Posterior cingulate gyrus (tissue), 11 donors: ENCODE data around the gene KRTAP4-9.
"Not testable (repeated sequence)": the region's sequence is repeated elsewhere in the genome, so short reads cannot be mapped to it uniquely, and the experiment has no call there.

Experiments used
- DNase-seq, 10 donors: peaks; one replicate each; pipeline versions ENCODE4 v3.0.0 to v3.0.0-alpha.2; 2020 to 2021; ENCODE audit warnings: mixed read lengths in 3 of 10
- intact Hi-C: fragments of 100-400 bp; cut with DNase I; formaldehyde crosslinking; loops from one replicate; pipeline ENCODE4 v1.15.1; 2023

KRTAP4-9 gene

DNA sequence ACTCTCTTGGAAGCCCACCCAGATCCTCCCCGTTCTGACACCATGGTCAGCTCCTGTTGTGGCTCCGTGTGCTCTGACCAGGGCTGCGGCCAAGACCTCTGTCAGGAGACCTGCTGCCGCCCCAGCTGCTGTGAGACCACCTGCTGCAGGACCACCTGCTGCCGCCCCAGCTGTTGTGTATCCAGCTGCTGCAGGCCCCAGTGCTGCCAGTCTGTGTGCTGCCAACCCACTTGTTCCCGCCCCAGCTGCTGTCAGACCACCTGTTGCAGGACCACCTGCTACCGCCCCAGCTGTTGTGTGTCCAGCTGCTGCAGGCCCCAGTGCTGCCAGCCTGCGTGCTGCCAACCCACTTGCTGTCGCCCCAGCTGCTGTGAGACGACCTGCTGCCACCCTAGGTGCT lies at the start of gene KRTAP4-9:
KRTAP4-9 (plus strand) TSS at position 43 of the 400 bp plus-strand sequence; CDS start at position 43, 0 bp downstream.
- intact Hi-C loops: not testable (repeated sequence)
- DNase-seq: peak in 1 of 10 donors; percentile 69

DNA sequence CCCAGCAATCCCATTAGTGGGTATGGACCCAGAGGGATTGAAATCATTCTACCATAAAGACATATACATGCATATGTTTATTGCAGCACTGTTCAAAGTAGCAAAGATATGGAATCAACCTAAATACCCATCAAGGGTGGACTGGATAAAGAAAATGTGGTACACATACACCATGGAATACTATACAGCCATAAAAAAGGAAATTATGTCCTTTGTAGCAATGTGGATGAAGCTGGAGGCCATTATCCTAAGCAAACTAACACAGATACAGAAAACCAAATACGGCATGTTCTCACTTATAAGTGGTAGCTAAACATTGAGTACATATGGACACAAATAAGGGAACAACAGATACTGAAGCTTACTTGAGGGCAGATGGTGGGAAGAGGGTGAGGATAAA lies 47.6 kb upstream of the KRTAP4-9 start:
- intact Hi-C loops: no loop called here
- no peak for DNase-seq

DNA sequence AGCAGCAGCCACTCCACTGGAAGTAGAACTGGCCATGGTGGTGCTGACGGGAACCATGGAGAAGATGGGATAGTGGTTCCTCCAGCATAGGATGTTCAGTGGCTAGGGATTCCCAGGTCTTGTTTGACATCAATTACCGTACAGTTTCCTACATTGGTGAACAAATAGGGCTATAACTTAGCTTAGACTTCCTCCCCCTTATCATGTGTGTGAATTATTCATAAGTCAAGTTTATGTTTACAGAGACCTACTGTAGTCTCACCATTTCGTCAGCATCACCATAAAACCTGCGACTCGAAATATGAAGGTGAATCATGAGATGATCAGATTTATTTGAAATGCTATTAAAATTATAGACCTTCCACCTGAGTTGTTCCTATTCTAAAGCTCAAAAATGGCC lies 46.4 kb upstream of the KRTAP4-9 start:
- intact Hi-C loops: no loop called here
- no peak for DNase-seq

DNA sequence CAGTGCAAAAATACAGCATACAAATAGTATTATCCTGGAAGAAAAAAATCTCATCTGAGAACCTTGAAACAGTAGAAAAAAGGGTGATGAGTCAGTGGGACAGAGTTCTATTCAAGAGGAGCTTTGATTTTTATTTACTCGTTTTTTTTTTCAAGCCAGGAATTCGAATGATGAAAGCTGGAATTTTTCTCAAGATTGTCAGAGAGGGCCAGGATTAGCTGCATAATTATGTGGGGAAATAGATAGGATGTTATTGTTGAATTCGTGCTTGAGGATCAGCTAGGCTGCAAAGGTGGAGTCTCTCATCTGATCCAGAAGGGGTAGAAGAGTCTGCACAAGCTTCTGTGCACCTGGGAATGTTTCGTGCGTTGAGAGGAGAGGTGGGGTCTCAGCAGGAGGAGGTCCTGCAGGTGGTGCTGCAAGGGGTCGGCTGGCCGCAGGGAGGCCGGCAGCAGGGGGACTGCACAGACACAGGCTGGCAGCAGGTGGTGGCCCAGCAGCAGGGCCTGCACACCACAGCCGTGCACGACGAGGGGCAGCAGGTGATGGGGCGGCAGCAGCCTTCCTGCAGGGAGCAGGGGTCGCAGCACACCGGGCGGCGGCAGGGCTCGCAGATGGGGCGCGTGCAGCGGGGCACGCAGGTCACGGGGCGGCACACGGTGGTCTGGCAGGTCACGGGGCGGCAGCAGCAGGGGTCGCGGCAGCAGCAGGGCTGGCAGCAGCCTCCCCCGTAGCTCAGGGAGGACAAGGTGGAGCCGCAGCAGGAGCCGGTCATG lies 45.7 kb upstream of the KRTAP4-9 start:
- DNase-seq, intact Hi-C loops: not testable (repeated sequence)

DNA sequence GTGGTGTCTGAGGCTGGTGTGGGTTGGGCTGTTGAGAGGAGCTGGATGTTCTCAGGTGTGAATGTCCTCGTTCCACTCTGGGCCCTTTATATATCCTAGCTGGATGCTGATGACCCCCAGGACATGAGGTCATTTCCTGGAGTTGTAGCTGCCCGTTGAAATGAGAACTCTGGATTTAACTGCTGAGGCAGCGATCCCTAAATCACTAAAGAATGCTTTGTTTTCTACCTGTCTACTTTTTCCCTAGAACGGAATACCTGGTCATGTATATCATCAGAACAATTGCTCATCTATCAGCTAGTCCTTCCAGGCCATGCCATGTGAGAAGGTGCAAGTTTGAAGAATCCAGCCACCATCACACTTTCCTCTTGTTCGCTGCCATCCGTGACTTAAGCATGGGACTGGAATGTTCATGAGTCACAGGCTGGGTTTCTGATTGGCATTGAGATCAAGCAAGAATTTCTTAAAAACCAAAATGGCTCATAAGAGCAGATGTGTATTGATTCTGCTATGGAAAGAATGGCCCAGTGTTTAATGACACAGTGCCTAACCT lies 45.1 kb upstream of the KRTAP4-9 start, which contains the start of gene KRTAP2-3:
KRTAP2-3 (minus strand) TSS at position 63 of the 553 bp plus-strand sequence. CDS start 64 bp downstream, outside the sequence.
- no peak for DNase-seq

DNA sequence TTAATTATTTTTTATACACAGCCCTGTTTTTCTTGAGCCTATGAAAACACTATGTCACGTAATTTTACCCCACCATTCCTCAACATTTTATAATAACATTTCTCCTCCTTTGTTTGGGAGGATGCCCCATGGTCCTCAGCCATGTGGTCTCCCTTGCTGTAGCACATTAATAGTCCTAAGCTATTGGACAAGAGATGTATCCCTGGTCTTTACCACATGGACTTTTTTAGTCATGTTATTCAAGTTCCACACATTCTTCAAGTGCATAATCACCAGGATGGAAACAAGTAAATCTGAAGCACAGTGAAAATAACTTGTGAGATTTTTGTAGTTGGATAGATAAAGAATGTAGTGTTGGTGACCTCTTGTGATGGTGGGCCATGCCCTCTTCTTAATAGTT lies 43.2 kb upstream of the KRTAP4-9 start:
- intact Hi-C loops: no loop called here
- DNase-seq: no peak

More for the DNA sequence above, 45.1 kb upstream of the KRTAP4-9 start, which contains the start of gene KRTAP2-3:
- intact Hi-C loops: no loop called here

DNA sequence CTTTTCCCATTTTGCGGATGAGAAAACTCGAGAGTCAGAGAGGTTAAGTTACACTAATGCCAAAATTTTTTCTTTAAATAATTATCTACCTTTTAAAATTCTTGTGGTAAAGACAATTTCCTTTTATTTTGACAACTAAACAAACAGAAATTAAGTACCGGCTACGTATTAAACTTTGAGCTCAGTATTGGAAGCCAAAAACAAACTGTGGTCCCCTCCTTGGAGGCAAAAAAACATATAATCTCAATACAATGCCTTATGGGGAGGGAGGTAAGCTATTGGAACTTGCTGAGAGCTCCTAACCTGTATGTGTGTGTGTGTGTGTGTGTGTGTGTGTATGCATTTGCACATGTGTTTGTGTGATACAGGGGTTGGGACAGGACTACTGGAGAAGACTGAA lies 41.7 kb upstream of the KRTAP4-9 start:
- no peak for DNase-seq
- intact Hi-C loops: no loop called here

DNA sequence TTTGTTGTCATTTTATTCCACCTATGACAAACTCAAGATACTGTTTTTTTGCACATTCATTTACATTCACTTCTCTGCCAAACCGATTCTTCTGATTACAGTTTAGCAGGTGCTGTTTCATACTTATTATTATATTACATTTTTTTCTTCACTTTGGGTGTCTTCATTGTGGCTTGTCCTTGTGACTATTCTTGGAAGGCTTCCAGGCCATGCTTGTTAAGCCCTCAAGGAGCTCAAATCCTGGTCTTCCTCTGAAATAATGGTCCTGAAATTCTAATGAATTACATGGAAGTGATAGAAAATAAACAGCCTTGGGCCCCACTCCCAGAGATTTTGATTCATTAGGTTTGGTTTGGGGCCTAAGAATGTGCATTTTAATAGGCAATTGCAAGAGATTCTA lies 40.9 kb upstream of the KRTAP4-9 start:
- intact Hi-C loops: no loop called here
- no peak for DNase-seq

DNA sequence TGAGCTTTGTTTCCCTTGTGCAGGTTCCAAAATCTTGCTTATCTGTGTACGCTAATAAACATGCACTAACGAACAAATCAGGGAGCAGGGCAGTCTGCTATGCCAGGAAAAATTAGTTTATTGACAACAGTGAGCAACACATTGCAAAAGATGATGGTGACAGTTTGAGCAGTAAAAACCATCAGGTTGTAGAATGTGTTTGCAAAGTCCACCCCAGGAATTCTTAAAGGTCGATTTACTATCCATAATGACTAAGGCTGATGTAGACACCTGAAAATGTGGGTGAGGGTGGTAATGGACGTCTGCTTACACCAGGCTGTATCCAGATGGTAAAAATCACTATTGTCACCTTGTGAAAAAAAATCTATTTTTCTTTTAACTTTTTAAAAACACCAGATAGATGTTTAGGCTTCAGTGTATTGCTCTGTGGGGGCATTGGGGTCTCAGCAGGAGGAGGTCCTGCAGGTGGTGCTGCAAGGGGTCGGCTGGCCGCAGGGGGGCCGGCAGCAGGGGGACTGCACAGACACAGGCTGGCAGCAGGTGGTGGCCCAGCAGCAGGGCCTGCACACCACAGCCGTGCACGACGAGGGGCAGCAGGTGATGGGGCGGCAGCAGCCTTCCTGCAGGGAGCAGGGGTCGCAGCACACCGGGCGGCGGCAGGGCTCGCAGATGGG lies 40.0 kb upstream of the KRTAP4-9 start:
- intact Hi-C loops, DNase-seq: not testable (repeated sequence)

DNA sequence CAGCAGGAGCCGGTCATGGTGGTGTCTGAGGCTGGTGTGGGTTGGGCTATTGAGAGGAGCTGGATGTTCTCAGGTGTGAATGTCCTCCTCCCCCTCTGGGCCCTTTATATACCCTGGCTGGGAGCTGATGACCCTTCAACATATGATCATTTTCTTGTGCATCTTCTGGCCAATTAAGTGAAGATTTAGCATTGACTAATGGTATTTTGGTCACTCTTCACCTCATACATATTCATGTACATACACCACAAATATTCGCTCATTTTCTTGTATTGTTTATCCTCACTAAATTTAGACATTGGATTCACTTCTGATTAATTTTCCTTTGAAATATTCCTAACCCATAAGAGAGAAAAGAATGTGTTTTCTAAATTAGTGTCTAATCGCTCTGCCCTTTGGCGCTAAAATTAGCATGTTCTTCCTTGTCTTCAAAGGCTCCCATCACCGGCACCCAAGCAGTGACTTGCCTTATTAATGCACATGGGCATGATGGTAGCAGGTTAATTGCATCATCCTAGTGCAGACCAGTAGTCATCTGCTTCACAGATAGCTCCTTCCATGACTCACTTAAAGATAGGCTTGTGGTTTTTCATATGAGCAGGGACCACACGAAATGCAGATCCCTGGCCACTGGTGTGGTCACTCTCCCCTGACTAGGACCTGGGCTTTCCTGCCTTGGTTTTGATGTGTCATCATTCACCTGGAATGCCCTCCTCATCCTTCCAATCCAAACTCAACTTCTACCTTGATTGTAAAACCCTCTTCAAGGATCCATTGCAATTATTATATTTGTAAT lies 39.2 kb upstream of the KRTAP4-9 start, which contains the start of gene KRTAP2-4:
KRTAP2-4 (minus strand) TSS at position 51 of the 796 bp plus-strand sequence; CDS start at position 17, 34 bp downstream.
- no peak for DNase-seq

DNA sequence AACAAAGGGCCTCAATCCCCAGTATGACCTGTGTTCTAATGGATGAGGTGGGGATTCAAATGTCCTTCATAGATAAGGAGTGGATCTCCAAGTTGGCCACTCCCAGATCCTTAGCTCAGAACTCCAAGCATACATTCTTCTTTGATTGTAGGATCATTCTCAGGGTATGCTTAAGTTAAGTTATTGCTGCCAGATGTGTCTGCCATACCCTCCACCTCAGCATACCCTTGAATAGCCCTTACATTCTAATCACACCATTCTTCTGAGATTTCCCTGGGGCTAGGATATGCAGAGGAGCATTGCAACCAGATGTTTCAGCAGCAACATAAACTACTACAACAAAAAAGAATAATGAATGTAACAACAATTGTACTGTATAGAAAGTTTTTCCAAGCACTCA lies 37.9 kb upstream of the KRTAP4-9 start:
- intact Hi-C loops: no loop called here
- no peak for DNase-seq

More for the DNA sequence above, 39.2 kb upstream of the KRTAP4-9 start, which contains the start of gene KRTAP2-4:
- intact Hi-C loops: no loop called here

DNA sequence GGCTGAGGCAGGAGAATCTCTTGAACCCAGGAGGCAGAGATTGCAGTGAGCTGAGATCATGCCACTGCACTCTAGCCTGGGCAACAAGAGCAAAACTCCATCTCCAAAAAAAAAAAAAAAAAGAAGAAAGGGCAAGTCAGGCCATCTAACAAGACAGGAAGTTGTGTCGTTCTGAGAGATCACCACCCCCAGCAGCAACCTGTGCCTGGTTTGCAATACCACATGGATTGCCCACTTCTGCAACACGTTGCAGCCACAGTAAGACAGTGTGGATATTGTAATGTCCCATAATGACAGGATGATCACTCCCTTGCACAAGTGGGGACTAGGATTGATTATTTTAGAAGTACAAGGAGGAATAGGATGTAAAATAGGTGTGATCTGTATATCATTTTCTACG lies 36.2 kb upstream of the KRTAP4-9 start:
- DNase-seq: no peak
- intact Hi-C loops: no loop called here

DNA sequence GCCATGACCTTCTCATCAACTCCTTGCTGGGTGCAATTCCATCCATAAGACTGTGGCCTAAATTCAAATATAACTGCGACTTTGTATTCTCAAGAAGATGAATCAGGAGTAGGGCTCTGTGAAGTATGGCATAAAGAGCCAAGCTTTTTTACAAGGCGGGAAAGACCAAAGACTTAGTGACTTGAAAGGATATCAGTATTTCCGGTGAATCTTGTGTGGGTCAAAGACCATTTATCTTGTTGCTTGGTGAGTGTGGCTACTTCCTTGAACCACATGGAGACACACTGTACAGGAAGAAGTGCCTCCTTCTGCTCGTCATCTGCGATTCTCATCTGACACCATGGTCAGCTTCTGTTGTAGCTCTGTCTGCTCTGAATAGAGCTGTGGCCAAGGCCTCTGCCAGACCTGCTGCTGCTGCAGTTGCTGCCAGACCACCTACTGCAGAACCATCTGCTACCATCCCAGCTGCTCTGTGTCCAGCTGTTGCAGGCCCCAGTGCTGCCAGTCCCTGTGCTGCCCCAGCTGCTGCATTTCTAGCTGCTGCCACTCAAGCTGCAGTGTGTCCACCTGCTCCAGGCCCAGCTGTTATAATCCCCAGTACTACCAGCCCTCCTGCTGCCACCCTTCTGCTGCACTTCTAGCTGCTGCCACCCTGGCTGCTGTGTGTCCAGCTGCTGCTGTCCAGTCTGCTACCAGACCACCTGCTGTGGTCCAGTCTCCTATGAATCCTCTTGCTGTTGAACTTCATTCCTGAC lies 33.4 kb upstream of the KRTAP4-9 start:
- intact Hi-C loops: no loop called here
- DNase-seq: no peak

DNA sequence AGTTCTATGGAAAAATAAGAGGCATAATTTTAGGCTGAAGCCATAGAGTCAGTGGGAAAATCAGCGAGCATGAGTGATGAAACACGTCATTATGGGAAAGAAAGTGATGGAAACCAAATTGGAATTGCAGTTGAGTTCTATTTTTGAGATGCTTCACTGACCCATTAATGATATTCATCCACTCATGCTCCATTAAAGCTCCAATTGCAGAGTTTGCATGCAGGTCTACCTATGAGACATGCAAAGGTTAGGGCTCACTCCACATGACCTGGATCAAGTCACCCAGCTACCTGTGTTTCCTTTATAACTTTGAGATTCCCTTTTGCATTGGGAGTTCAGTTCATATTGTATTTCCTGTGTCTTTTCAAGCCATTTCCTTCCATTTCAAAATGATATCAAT lies 31.5 kb upstream of the KRTAP4-9 start:
- intact Hi-C loops: no loop called here

DNA sequence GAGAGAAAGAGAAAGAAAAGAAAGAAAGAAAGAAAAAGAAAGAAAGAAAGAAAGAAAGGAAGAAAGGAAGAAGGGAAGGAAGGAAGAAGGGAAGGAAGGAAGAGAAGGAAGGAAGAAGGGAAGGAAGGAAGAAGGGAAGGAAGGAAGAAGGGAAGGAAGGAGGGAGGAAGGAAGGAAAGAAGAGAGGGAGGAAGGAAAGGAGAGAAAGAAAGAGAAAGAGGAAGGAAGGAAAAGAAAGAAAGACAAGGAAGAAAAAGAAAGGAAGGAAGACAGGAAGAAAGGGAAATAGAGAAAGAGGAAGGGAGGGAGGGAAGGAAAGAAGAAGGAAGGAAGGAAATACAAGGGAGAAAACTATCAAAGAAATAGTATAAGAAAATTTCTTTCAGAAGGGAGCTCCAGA lies 28.4 kb upstream of the KRTAP4-9 start:
- no peak for DNase-seq
- intact Hi-C loops: no loop called here

More for the DNA sequence above, 31.5 kb upstream of the KRTAP4-9 start:
- DNase-seq: no peak

DNA sequence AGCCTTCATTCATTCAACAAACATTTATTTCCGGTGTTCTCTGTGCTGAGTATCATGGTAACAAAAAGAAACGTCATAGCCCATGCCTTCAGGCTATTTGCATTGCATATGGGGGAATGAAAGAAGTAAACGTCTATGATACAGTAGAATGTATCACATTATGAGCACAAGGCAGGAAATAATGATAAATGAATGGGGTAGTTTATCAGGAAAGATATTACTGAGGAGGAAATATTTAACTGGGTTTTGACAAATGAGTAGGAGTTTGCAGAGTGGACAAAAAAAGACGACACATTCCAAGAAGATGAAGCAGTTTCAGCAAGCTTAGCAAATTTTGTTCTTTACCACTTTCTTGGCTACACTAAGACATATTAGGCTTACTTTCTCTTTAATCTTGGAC lies 22.6 kb upstream of the KRTAP4-9 start:
- intact Hi-C loops: no loop called here
- DNase-seq: no peak

DNA sequence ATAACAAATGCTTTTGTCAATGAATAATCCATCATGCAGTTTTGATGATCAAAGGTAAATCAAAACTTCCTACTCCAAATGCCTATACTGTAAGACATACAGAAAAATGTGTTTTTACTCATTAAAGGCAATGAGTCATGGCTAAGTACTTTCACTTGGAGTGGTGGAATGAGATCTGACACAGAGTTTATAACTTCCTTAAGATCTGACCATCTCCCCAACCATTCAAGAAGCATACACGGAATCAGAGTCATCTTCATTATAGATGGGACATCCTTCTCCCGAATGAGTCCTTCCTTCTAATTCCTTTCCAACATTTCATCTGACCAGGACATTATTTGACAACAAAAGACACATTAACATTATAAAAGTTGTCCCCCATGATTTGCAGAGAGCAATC lies 21.8 kb upstream of the KRTAP4-9 start:
- intact Hi-C loops, DNase-seq: not testable (repeated sequence)

DNA sequence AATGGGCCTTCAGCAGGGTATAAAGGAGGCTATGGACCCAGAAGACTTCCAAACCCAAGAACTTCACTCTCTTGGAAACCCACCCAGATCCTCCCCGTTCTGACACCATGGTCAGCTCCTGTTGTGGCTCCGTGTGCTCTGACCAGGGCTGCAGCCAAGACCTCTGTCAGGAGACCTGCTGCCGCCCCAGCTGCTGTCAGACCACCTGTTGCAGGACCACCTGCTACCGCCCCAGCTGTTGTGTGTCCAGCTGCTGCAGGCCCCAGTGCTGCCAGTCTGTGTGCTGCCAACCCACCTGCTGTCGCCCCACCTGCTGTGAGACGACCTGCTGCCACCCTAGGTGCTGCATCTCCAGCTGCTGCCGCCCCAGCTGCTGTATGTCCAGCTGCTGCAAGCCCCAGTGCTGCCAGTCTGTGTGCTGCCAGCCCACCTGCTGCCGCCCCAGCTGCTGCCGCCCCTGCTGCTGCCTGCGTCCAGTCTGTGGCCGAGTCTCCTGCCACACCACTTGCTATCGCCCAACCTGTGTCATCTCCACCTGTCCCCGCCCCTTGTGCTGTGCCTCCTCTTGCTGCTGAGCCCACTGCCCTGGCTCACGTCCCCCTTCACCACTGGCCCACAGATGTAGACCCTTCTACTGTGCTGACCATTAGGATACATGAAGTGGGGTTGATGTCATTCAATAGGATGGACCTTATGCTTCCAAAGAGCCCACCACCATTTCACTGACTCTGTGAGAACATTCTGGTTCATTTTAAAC lies 20.9 kb upstream of the KRTAP4-9 start, which contains the start of gene KRTAP4-7:
KRTAP4-7 (plus strand) TSS at position 51 of the 757 bp plus-strand sequence; CDS start at position 108, 57 bp downstream.
- DNase-seq: peak in 1 of 10 donors; percentile 56
- intact Hi-C loops: not testable (repeated sequence)
